Transverse colon (tissue), 4 donors: ENCODE results near the gene SH3BP5. TPM values are rescaled to one million over a fixed set of nuclear protein-coding genes. Genes with fewer than 3 reads are reported as not detected.

Experiments used
- DNase-seq: peaks from one replicate; pipeline ENCODE4 v3.0.0-alpha.2; 2019
- H3K27ac ChIP-seq, 4 donors: fragments of 200-600 bp; sonication (generic); 2 replicates each; pipeline ENCODE4 v1.5.1; 2016 to 2018; ENCODE audit warnings: inconsistent platforms in 4 of 4
- H3K27me3 ChIP-seq: fragments of 200-600 bp; sonication (generic); 2 replicates; pipeline ENCODE4 v1.5.1; 2017; ENCODE audit warnings: inconsistent platforms
- H3K36me3 ChIP-seq, 4 donors: fragments of 200-600 bp; sonication (generic); 2 replicates each; pipeline ENCODE4 v1.5.1; 2017 to 2019; ENCODE audit warnings: inconsistent platforms in 4 of 4
- H3K4me1 ChIP-seq, 4 donors: fragments of 200-600 bp; sonication (generic); 2 replicates each; pipeline ENCODE4 v1.5.1; 2017 to 2020; ENCODE audit warnings: inconsistent platforms in 4 of 4
- H3K4me3 ChIP-seq, 4 donors: fragments of 200-600 bp; sonication (generic); 1 replicate in 1 of 4; 2 replicates in 3 of 4; pipeline versions ENCODE4 v1.5.1 to v1.6.1; 2017 to 2019; ENCODE audit warnings: inconsistent platforms in 4 of 4
- H3K9me3 ChIP-seq, 2 donors: fragments of 200-600 bp; sonication (generic); 2 replicates each; pipeline ENCODE4 v1.5.1; 2017 to 2019; ENCODE audit warnings: inconsistent platforms in 2 of 2
- EP300 ChIP-seq: sonication (generic); formaldehyde crosslinking; IDR thresholded peaks from one replicate; pipeline ENCODE4 v1.6.1; 2017; ENCODE audit warnings: antibody characterized with exemption, low read depth
- POLR2A ChIP-seq: fragments of 450-650 bp; IDR thresholded peaks from one replicate; pipeline ENCODE4 v1.6.1; 2016; ENCODE audit warnings: antibody characterized with exemption, mild to moderate bottlenecking, moderate library complexity
- POLR2AphosphoS5 ChIP-seq, 3 donors: sonication (generic); formaldehyde crosslinking; IDR thresholded peaks; one replicate each; pipeline ENCODE4 v1.6.1; 2016; ENCODE audit warnings: antibody characterized with exemption in 3 of 3
- whole genome bisulfite sequencing, 2 donors: methylation state at CpG; one replicate each; pipeline ENCODE4 v1.1.5; 2018; ENCODE audit warnings: low coverage in 1 of 2; 5-methylcytosine and 5-hydroxymethylcytosine counted together
- in situ Hi-C, 4 donors: fragments of 200-750 bp; cut with MboI; loops; one replicate each; pipeline versions ENCODE4 v1.15.0 to v1.15.1; 2017; ENCODE audit warnings: low sequenced_read_pairs in 3 of 4, low pct_ligation_motif_present in 1 of 4, low pct_unique_long_range_greater_than_20kb in 1 of 4
- intact Hi-C: fragments of 100-400 bp; cut with DNase I; formaldehyde crosslinking; loops from one replicate; pipeline ENCODE4 v1.15.1; 2023; ENCODE audit warnings: low total_unique reads
- total RNA-seq, 4 donors: library from RNA; depleted of rRNA; stranded (reverse); fragments of >200 nt; gene quantifications; one replicate each; pipeline ENCODE4 v1.1.0, GENCODE V29; 2016
- TF ChIP-seq, protein P1 (sequence below), 5 experiments: fragments of 200-600 bp in 3 of 5; fragments of 450-650 bp in 2 of 5; sonication (generic) in 3 of 5; IDR thresholded peaks; 1 replicate in 2 of 5; 2 replicates in 3 of 5; pipeline ENCODE4 v1.5.1; 2016 to 2017; ENCODE audit warnings: antibody characterized with exemption in 5 of 5, inconsistent platforms in 3 of 5, mild to moderate bottlenecking in 2 of 5, moderate library complexity in 1 of 5

SH3BP5 gene
- total RNA-seq, 4 donors from 2014 or later: 7.5 to 32.4 (median 15.8) TPM

DNA sequence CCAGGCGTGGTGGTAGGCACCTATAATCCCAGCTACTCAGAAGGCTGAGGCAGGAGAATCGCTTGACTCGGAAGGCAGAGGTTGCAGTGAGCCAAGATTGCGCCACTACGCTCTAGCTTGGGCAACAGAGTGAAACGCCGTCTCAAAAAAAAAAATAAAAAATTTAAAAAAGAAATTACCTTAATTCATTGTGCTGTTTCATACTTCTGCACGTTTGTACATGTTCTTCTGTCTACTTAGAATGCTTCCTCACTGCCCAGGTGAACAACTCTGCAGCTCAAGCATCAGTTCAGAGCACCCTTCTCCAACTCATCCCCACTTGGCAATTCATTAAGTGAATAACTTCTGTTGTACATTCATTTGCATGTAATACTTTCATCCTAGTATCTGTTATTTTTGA is 112.3 kb downstream of the SH3BP5 start:
- no peak for DNase-seq
- intact Hi-C loops: no loop called here
- 90 to 93% methylated on average over 8 of the region's 8 CpGs for WGBS, 2 donors
- Histone ChIP-seq H3K9me3 (no peaks in the 10 kb centered on the region), H3K27ac (no peak overlapping the region), H3K27me3 (no peaks in the 10 kb centered on the region), H3K4me1 (peaks cover 0 to 6% (median 0%) of the 10 kb centered on the region in 4 donors), H3K36me3 (peaks cover 0 to 74% (median 29%) of the 10 kb centered on the region in 4 donors), H3K4me3 (no peak overlapping the region)
- TF ChIP-seq EP300 (no peak), POLR2AphosphoS5 (IDR thresholded peaks at IDR 0.05) (no peak), POLR2A (no peak)
- TF ChIP-seq, protein P1, sequence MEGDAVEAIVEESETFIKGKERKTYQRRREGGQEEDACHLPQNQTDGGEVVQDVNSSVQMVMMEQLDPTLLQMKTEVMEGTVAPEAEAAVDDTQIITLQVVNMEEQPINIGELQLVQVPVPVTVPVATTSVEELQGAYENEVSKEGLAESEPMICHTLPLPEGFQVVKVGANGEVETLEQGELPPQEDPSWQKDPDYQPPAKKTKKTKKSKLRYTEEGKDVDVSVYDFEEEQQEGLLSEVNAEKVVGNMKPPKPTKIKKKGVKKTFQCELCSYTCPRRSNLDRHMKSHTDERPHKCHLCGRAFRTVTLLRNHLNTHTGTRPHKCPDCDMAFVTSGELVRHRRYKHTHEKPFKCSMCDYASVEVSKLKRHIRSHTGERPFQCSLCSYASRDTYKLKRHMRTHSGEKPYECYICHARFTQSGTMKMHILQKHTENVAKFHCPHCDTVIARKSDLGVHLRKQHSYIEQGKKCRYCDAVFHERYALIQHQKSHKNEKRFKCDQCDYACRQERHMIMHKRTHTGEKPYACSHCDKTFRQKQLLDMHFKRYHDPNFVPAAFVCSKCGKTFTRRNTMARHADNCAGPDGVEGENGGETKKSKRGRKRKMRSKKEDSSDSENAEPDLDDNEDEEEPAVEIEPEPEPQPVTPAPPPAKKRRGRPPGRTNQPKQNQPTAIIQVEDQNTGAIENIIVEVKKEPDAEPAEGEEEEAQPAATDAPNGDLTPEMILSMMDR (IDR thresholded peaks at IDR 0.05): no peak
- in situ Hi-C loops: loop anchor here in 3 of 4 donors (25.0 kb wide), 2 partner anchors 342 to 1042 kb away; partner anchors contain the start of genes DPH3 (in 1 of the 3) and OXNAD1 (in 1 of the 3)

DNA sequence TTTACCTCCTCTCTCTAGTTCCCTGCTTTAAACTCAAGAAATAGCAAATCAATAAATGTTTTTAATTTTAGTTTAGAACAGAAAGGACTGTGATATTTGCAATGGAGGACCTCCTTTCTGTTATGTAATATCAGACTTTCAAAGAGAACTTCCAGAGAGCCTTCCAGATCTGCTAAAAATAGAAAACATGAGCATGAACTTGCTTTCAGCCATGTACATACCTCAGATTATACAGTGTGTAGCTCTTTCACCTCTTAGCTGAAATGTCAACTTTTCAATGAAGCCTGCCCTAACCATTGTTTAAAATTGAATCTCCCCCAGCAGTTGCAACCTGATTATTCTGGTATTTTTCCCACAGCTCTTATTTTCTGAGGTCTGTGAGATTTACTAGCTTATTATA is 113.7 kb downstream of the SH3BP5 start:
- Histone ChIP-seq H3K9me3 (no peaks in the 10 kb centered on the region), H3K27ac (no peak overlapping the region), H3K4me1 (peaks cover 0 to 6% (median 0%) of the 10 kb centered on the region in 4 donors), H3K27me3 (no peaks in the 10 kb centered on the region), H3K36me3 (peaks cover 0 to 73% (median 31%) of the 10 kb centered on the region in 4 donors), H3K4me3 (no peak overlapping the region)
- in situ Hi-C loops: loop anchor here in 3 of 4 donors (25.0 kb wide), 2 partner anchors 344 to 1044 kb away; partner anchors contain the start of genes DPH3 (in 1 of the 3) and OXNAD1 (in 1 of the 3)
- DNase-seq: no peak
- intact Hi-C loops: no loop called here
- TF ChIP-seq EP300 (no peak), POLR2AphosphoS5 (IDR thresholded peaks at IDR 0.05) (no peak), POLR2A (no peak)
- TF ChIP-seq, protein P1 (IDR thresholded peaks at IDR 0.05): no peak

DNA sequence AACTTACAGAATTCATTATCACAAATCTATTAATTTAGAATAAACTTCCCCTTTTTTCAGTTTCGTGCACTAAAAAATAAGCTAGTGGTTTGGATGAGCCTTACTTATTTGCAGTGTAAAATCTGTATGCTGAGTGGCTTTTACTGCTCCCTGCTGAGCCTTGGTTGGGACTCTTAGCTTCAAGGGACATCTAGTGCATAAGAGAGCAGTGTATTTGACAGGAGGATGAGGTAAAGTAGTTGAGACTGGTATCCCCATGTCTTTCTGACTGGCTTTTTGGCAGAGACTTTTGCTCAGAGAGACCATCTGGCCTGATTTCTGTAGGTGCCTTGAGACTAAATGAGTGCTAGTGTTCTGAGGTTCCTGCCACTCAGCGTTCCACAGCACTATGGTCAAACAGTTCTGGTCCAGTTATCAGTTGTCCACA is 114.5 kb downstream of the SH3BP5 start:
- no peak for TF ChIP-seq POLR2AphosphoS5 (IDR thresholded peaks at IDR 0.05)
- no peak for DNase-seq
- H3K4me1 ChIP-seq: peaks cover 0 to 6% (median 0%) of the 10 kb centered on the region in 4 donors
- H3K27ac ChIP-seq: no peak overlapping the region
- H3K4me3 ChIP-seq: no peak overlapping the region
- in situ Hi-C loops (loop anchor here in 3 of 4 donors (25.0 kb wide), 2 partner anchors 344 to 1044 kb away; partner anchors contain the start of genes DPH3 (in 1 of the 3) and OXNAD1 (in 1 of the 3)), intact Hi-C loops (no loop called here)
- H3K9me3 ChIP-seq: no peaks in the 10 kb centered on the region
- WGBS, 2 donors: 77 to 93% methylated on average over 1 to 2 of the region's 2 CpGs
- H3K27me3 ChIP-seq: no peaks in the 10 kb centered on the region
- peaks cover 0 to 75% (median 31%) of the 10 kb centered on the region in 4 donors for H3K36me3 ChIP-seq

DNA sequence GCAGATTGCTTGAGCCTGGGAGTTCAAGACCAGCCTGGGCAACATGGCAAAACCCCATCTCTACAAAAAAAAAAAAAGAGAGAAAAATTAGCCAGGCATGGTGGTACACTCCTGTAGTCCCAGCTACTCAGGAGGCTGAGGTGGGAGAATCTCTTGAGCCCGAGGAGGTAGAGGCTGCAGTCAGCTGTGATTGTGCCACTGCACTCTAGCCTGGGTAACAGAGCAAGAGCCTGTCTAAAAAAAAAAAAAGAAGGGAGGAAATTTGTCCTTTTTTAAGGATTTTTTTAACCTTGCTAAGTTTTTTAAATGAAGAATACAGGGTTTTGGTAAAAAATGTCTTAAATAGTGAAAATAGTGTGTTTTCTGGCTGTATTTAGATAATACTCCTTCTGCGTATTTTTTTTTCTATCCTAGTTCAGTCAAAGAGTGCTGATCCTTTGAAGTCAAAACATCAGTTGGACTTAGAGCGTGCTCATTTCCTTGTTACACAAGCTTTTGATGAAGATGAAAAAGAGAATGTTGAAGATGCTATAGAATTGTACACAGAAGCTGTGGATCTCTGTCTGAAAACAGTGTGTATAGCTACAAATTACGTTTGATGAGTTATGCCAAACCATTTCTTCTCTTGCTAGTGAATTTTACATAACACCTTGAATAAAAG is 115.2 kb downstream of the SH3BP5 start:
- peaks cover 0 to 74% (median 31%) of the 10 kb centered on the region in 4 donors for H3K36me3 ChIP-seq
- H3K27ac ChIP-seq: no peak overlapping the region
- H3K27me3 ChIP-seq: no peaks in the 10 kb centered on the region
- no peaks in the 10 kb centered on the region for H3K9me3 ChIP-seq
- in situ Hi-C loops: loop anchor here in 3 of 4 donors (25.0 kb wide), 2 partner anchors 345 to 1045 kb away; partner anchors contain the start of genes DPH3 (in 1 of the 3) and OXNAD1 (in 1 of the 3)
- WGBS, 2 donors: 94 to 95% methylated on average over 4 of the region's 4 CpGs
- intact Hi-C loops: no loop called here
- DNase-seq: no peak
- H3K4me1 ChIP-seq: peaks cover 0 to 7% (median 0%) of the 10 kb centered on the region in 4 donors
- no peak overlapping the region for H3K4me3 ChIP-seq
- TF ChIP-seq POLR2A (no peak), EP300 (no peak), POLR2AphosphoS5 (IDR thresholded peaks at IDR 0.05) (no peak)
- TF ChIP-seq, protein P1 (IDR thresholded peaks at IDR 0.05): no peak
